Lower leg skin (tissue), 3 donors: Measurements from ENCODE around the gene INTS4.
"Not testable (repeated sequence)": the region's sequence is repeated elsewhere in the genome, so short reads cannot be mapped to it uniquely, and the experiment has no call there.

ENCODE experiments used
- CTCF ChIP-seq, 3 donors: fragments of 450-650 bp; IDR thresholded peaks; one replicate each; pipeline ENCODE4 v1.5.1; 2016; ENCODE audit warnings: antibody characterized with exemption in 3 of 3, mild to moderate bottlenecking in 3 of 3, moderate library complexity in 2 of 3
- POLR2A ChIP-seq, 2 donors: fragments of 450-650 bp; IDR thresholded peaks; one replicate each; pipeline ENCODE4 v1.6.1; 2016 to 2017; ENCODE audit warnings: antibody characterized with exemption in 2 of 2, mild to moderate bottlenecking in 1 of 2, moderate library complexity in 1 of 2

GRCh38 chr11:77942465-77942864, 52.0 kb downstream of the INTS4 start:
- not testable (repeated sequence) for TF ChIP-seq CTCF, POLR2A (IDR thresholded peaks at IDR 0.05)
